HEK293T (cell line): Measurements from ENCODE around the gene KIF16B.

Experiments
- ARNT ChIP-seq: fragments of 450-650 bp; IDR thresholded peaks from 2 replicates; pipeline ENCODE4 v1.6.1; 2017; ENCODE audit warnings: mild to moderate bottlenecking
- BHLHE40 ChIP-seq: fragments of 450-650 bp; IDR thresholded peaks from 2 replicates; pipeline ENCODE4 v1.6.1; 2016; ENCODE audit warnings: mild to moderate bottlenecking, moderate library complexity, borderline replicate concordance
- ELF4 ChIP-seq: fragments of 450-650 bp; IDR thresholded peaks from 2 replicates; pipeline ENCODE4 v1.6.1; 2017; ENCODE audit warnings: antibody characterized with exemption
- FOXA1 ChIP-seq: fragments of 450-650 bp; IDR thresholded peaks from 2 replicates; pipeline ENCODE4 v1.6.1; 2016; ENCODE audit warnings: mild to moderate bottlenecking
- FOXK2 ChIP-seq: fragments of 450-650 bp; IDR thresholded peaks from 2 replicates; pipeline ENCODE4 v1.6.1; 2016; ENCODE audit warnings: mild to moderate bottlenecking
- FOXM1 ChIP-seq: fragments of 450-650 bp; IDR thresholded peaks from 2 replicates; pipeline ENCODE4 v1.6.1; 2017; ENCODE audit warnings: mild to moderate bottlenecking, borderline replicate concordance
- HDGF ChIP-seq: fragments of 450-650 bp; IDR thresholded peaks from 2 replicates; pipeline ENCODE4 v1.6.1; 2017; ENCODE audit warnings: antibody characterized with exemption, borderline replicate concordance
- L3MBTL2 ChIP-seq: fragments of 450-650 bp; conservative IDR thresholded peaks from 2 replicates; pipeline ENCODE4 v1.6.1; 2016; ENCODE audit warnings: mild to moderate bottlenecking
- LEF1 ChIP-seq: fragments of 450-650 bp; IDR thresholded peaks from 2 replicates; pipeline ENCODE4 v1.6.1; 2017; ENCODE audit warnings: mild to moderate bottlenecking, borderline replicate concordance
- PKNOX1 ChIP-seq: fragments of 450-650 bp; IDR thresholded peaks from 2 replicates; pipeline ENCODE4 v1.6.1; 2016
- SP1 ChIP-seq: fragments of 450-650 bp; IDR thresholded peaks from 2 replicates; pipeline ENCODE4 v1.6.1; 2017
- SUZ12 ChIP-seq: fragments of 450-650 bp; IDR thresholded peaks from 2 replicates; pipeline ENCODE4 v1.6.1; 2016; ENCODE audit warnings: mild to moderate bottlenecking
- TARDBP ChIP-seq: fragments of 450-650 bp; IDR thresholded peaks from 2 replicates; pipeline ENCODE4 v1.6.1; 2016
- ZNF384 ChIP-seq: fragments of 450-650 bp; IDR thresholded peaks from 2 replicates; pipeline ENCODE4 v1.6.1; 2016

- no peak for TF ChIP-seq ARNT
- TF ChIP-seq TARDBP = no peak
- no peak for TF ChIP-seq ELF4
- no peak for TF ChIP-seq ZNF384
- no peak for TF ChIP-seq FOXK2
- TF ChIP-seq BHLHE40 = no peak
- no peak for TF ChIP-seq SP1
- no peak for TF ChIP-seq SUZ12
- no peak for TF ChIP-seq LEF1
- no peak for TF ChIP-seq L3MBTL2
- no peak for TF ChIP-seq PKNOX1
- TF ChIP-seq FOXM1 = no peak
- TF ChIP-seq FOXA1 = no peak
- TF ChIP-seq HDGF = no peak
Measured at GRCh38 chr20:16455324-16455723, 117.9 kb downstream of the KIF16B start.
